ENCODE data around the gene ZNF639.

ZNF639 gene

GRCh38 chr3:179373938-179374337 is 51.1 kb downstream of the ZNF639 start:
- TF ChIP-seq TSHZ2 (CRISPR knock-in tag; IDR thresholded peaks at IDR 0.05) (no peak), ESRRG (CRISPR knock-in tag; IDR thresholded peaks at IDR 0.05) (no peak), CREB5 (CRISPR knock-in tag; IDR thresholded peaks at IDR 0.05; ENCODE audit: low read depth) (no peak), PATZ1 (CRISPR knock-in tag; IDR thresholded peaks at IDR 0.05; ENCODE audit: borderline replicate concordance) (no peak), GLIS3 (CRISPR knock-in tag; IDR thresholded peaks at IDR 0.05) (no peak), ZFP30 (CRISPR knock-in tag; IDR thresholded peaks at IDR 0.05) (no peak), TCF4 (CRISPR knock-in tag; IDR thresholded peaks at IDR 0.05; ENCODE audit: borderline replicate concordance) (no peak), SNAI2 (CRISPR knock-in tag; IDR thresholded peaks at IDR 0.05) (no peak), CSDC2 (CRISPR knock-in tag; IDR thresholded peaks at IDR 0.05) (no peak)
- ATAC-seq: no peak

GRCh38 chr3:179375091-179375999 is 52.5 kb downstream of the ZNF639 start:
- ATAC-seq: no peak
- TF ChIP-seq ZNF565 (CRISPR knock-in tag; conservative IDR thresholded peaks at IDR 0.05; ENCODE audit: low read depth): no peak

GRCh38 chr3:179376474-179376873 is 53.6 kb downstream of the ZNF639 start:
- no peak for ATAC-seq
- TF ChIP-seq PATZ1 (CRISPR knock-in tag; IDR thresholded peaks at IDR 0.05; ENCODE audit: borderline replicate concordance) (no peak), TOX (CRISPR knock-in tag; IDR thresholded peaks at IDR 0.05; ENCODE audit: borderline replicate concordance) (no peak), RARB (CRISPR knock-in tag; IDR thresholded peaks at IDR 0.05) (no peak), ZC3H10 (CRISPR knock-in tag; IDR thresholded peaks at IDR 0.05) (no peak), ZFP30 (CRISPR knock-in tag; IDR thresholded peaks at IDR 0.05) (no peak)

Data from SK-N-SH treated with all-trans-retinoic acid at 6 μM for 48 hours (cell line).